Activated naive CD4-positive, alpha-beta T cell treated with anti-CD3 and anti-CD28 coated beads for 36 hours (primary cell): ENCODE data around the gene RCAN3. TPM values are rescaled to one million over a fixed set of nuclear protein-coding genes. Genes with fewer than 3 reads are reported as not detected.
A peak's percentile ranks its signal among the peaks of the same experiment; 100 is the strongest.

Experiments used
- CTCF ChIA-PET: fragments of 350-600 bp; sonication (Branson Sonifier 250); formaldehyde crosslinking; loops from one replicate; lab custom pipeline; 2021; ENCODE audit warnings: antibody characterized with exemption; lab: Charles Lee
- DNase-seq: peaks from one replicate; pipeline ENCODE4 v3.0.0-alpha.2; 2020
- H3K27ac Mint-ChIP-seq: one replicate; pipeline ENCODE4 v1.8.0; 2021; ENCODE audit warnings: mild to moderate bottlenecking, mixed read lengths
- H3K27me3 Mint-ChIP-seq: one replicate; pipeline ENCODE4 v1.8.0; 2021; ENCODE audit warnings: low read depth, mixed read lengths
- H3K36me3 Mint-ChIP-seq: one replicate; pipeline ENCODE4 v1.8.0; 2021; ENCODE audit warnings: low read depth, mixed read lengths
- H3K4me1 Mint-ChIP-seq: one replicate; pipeline ENCODE4 v1.8.0; 2021; ENCODE audit warnings: low read depth, mixed read lengths
- H3K4me3 Mint-ChIP-seq: one replicate; pipeline ENCODE4 v1.8.0; 2021; ENCODE audit warnings: mild to moderate bottlenecking, moderate library complexity, mixed read lengths
- H3K9me3 Mint-ChIP-seq: one replicate; pipeline ENCODE4 v1.8.0; 2021; ENCODE audit warnings: mixed read lengths
- intact Hi-C: fragments of 100-400 bp; cut with micrococcal nuclease; formaldehyde crosslinking; loops from one replicate; pipeline ENCODE4 v1.15.1; 2023
- total RNA-seq, 2 experiments: library from RNA; stranded (reverse); gene quantifications; one replicate each; pipeline ENCODE4 v1.2.3, GENCODE V29; 2021

The RCAN3 gene
- total RNA-seq, 2 experiments from 2014 or later, result 70.8 to 71.9 TPM

GRCh38 chr1:24586970-24587820 is 84.6 kb downstream of the RCAN3 start:
- no peaks in the 10 kb centered on the region for H3K27me3 Mint-ChIP-seq
- H3K4me3 Mint-ChIP-seq, result peak overlapping the region; percentile 24
- intact Hi-C loops, result loop anchor here (1.0 to 5.0 kb wide), 6 partner anchors 46 to 388 kb away; partner anchors contain the start of gene NIPAL3
- H3K36me3 Mint-ChIP-seq, result no peaks in the 10 kb centered on the region
- H3K27ac Mint-ChIP-seq, result peak overlapping the region; percentile 72
- H3K9me3 Mint-ChIP-seq, result no peaks in the 10 kb centered on the region
- CTCF ChIA-PET, result interaction anchor here (0.6 to 4.0 kb wide), 62 partner anchors 9 to 824 kb away, joined by 3 to 48 read pairs (median 4); partner anchors contain the start of genes NCMAP and NIPAL3
- peak; percentile 71 for DNase-seq
- H3K4me1 Mint-ChIP-seq, result peaks cover 5% of the 10 kb centered on the region

- H3K4me1 Mint-ChIP-seq, result peaks cover 5% of the 10 kb centered on the region
- CTCF ChIA-PET, result interaction anchor here (1.0 to 4.0 kb wide), 10 partner anchors 21 to 389 kb away, joined by 3 to 48 read pairs (median 12); partner anchors contain the start of genes NCMAP and NIPAL3
- no peaks in the 10 kb centered on the region for H3K36me3 Mint-ChIP-seq
- no peaks in the 10 kb centered on the region for H3K27me3 Mint-ChIP-seq
- intact Hi-C loops, result loop anchor here (5.0 kb wide), 1 partner anchor 49 kb away; no protein-coding TSS in a partner anchor
- H3K4me3 Mint-ChIP-seq, result no peak overlapping the region
- H3K9me3 Mint-ChIP-seq, result no peaks in the 10 kb centered on the region
- H3K27ac Mint-ChIP-seq, result no peak overlapping the region
- no peak for DNase-seq
These were observed 85.9 kb downstream of the RCAN3 start for GRCh38 chr1:24588573-24588972.

GRCh38 chr1:24589200-24589599 is 86.6 kb downstream of the RCAN3 start:
- no peaks in the 10 kb centered on the region for H3K27me3 Mint-ChIP-seq
- H3K27ac Mint-ChIP-seq, result no peak overlapping the region
- DNase-seq, result no peak
- intact Hi-C loops, result loop anchor here (5.0 kb wide), 1 partner anchor 48 kb away; no protein-coding TSS in a partner anchor
- H3K4me1 Mint-ChIP-seq, result peaks cover 5% of the 10 kb centered on the region
- no peak overlapping the region for H3K4me3 Mint-ChIP-seq
- no peaks in the 10 kb centered on the region for H3K9me3 Mint-ChIP-seq
- CTCF ChIA-PET, result interaction anchor here (1.0 to 4.0 kb wide), 2 partner anchors 172 to 389 kb away, joined by 4 to 32 read pairs; no protein-coding TSS in a partner anchor
- H3K36me3 Mint-ChIP-seq, result no peaks in the 10 kb centered on the region

Other genes starting within 250 kb of the RCAN3 start
- gene GRHL3, start 183.5 kb upstream of the RCAN3 start, total RNA-seq, result under 1 TPM; 0.26 to 0.52 TPM
- 1 to 10 TPM; 7.4 to 8.9 TPM for gene STPG1, start 89.1 kb upstream of the RCAN3 start, total RNA-seq
- 10 to 100 TPM; 58.1 to 59.2 TPM for gene NIPAL3, start 87.0 kb upstream of the RCAN3 start, total RNA-seq
- under 1 TPM; 0.20 to 0.31 TPM for gene NCMAP, start 53.3 kb downstream of the RCAN3 start, total RNA-seq
- gene SRRM1, start 140.5 kb downstream of the RCAN3 start, total RNA-seq, result 100 to 1,000 TPM; 226 to 235 TPM
- 10 to 100 TPM; 38.0 to 44.3 TPM for gene CLIC4, start 242.6 kb downstream of the RCAN3 start, total RNA-seq